ENCODE results near the gene GP2. TPM values are rescaled to one million over a fixed set of nuclear protein-coding genes. Genes with fewer than 3 reads are reported as not detected.

Gene GP2
- polyA plus RNA-seq, 1 of the 3 experiments (the other 2 are of a cell fraction): not detected

DNA sequence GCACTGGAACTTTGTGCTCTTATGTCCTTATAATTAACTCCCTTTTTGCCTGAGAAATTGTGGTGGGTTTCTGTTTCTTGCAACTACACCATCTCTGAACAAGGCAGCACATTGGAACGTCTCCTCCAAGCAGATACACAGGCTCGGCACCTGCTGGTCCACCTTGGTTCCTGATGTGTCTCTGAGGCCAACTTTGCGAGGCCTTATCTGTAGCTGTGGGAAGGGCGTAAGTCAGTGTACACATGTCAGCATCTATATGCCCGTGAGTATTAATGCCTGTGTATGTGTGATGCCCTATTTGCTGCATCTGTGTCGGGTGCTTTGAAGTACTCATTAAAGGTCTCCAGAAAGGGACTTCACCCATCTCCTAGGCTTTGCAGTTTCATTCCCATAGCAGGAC is 17.5 kb downstream of the GP2 start:
- H3K4me1 ChIP-seq (ENCODE audit: control insufficient read depth in 1 of 2, insufficient read depth in 2 of 2, low read depth in 1 of 2, low read length in 1 of 2): no peaks in the 10 kb centered on the region
- no peak overlapping the region for H3K27ac ChIP-seq (ENCODE audit: low read depth in 2 of 2, low read length in 1 of 2)
- H3K4me3 ChIP-seq (ENCODE audit: low read depth in 2 of 2, low read length in 1 of 2): no peak overlapping the region
- H3F3A ChIP-seq (replicated peaks; ENCODE audit: insufficient read depth): no peaks in the 10 kb centered on the region
- no peaks in the 10 kb centered on the region for H3K27me3 ChIP-seq (ENCODE audit: insufficient read depth)
- 27% methylated on average over 6 of the region's 6 CpGs for WGBS (ENCODE audit: low lambda C conversion rate)
- H3K4me2 ChIP-seq: no peak overlapping the region
- POLR2A ChIA-PET: no interaction called here
- CTCF ChIA-PET: interaction anchor here (0.7 to 6.1 kb wide), 3 partner anchors 9 to 409 kb away, joined by 3 to 47 read pairs (median 16); no protein-coding TSS in a partner anchor
- no peaks in the 10 kb centered on the region for H3K36me3 ChIP-seq (replicated peaks in 1 of 2; ENCODE audit: control insufficient read depth in 1 of 2, insufficient read depth in 2 of 2, low read length in 1 of 2)
- H2AFZ ChIP-seq (ENCODE audit: low read depth): no peak overlapping the region
- no peak for DNase-seq
- no peaks in the 10 kb centered on the region for H4K20me1 ChIP-seq (ENCODE audit: insufficient read depth)
- no peaks in the 10 kb centered on the region for H3K9me3 ChIP-seq
- no peak for TF ChIP-seq NRF1 (IDR thresholded peaks at IDR 0.05; ENCODE audit: low read depth, low read length)
- no peak for TF ChIP-seq YY1 (IDR thresholded peaks at IDR 0.05; ENCODE audit: low read depth)
- TF ChIP-seq, protein P1, sequence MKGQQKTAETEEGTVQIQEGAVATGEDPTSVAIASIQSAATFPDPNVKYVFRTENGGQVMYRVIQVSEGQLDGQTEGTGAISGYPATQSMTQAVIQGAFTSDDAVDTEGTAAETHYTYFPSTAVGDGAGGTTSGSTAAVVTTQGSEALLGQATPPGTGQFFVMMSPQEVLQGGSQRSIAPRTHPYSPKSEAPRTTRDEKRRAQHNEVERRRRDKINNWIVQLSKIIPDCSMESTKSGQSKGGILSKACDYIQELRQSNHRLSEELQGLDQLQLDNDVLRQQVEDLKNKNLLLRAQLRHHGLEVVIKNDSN (IDR thresholded peaks at IDR 0.05; ENCODE audit: borderline replicate concordance, low read depth): no peak
- no peak for TF ChIP-seq RFX5 (IDR thresholded peaks at IDR 0.05; ENCODE audit: low read length)
- TF ChIP-seq RAD21 (IDR thresholded peaks at IDR 0.05; ENCODE audit: low read length): no peak
- TF ChIP-seq NFIC (IDR thresholded peaks at IDR 0.05; ENCODE audit: borderline replicate concordance): no peak
- no peak for TF ChIP-seq FOSL2 (IDR thresholded peaks at IDR 0.05; ENCODE audit: borderline replicate concordance, low read depth)
- no peak for TF ChIP-seq SMC3 (IDR thresholded peaks at IDR 0.05; ENCODE audit: low read depth, low read length)
- TF ChIP-seq GABPA (IDR thresholded peaks at IDR 0.05; ENCODE audit: low read depth): no peak
- TF ChIP-seq, protein P2, sequence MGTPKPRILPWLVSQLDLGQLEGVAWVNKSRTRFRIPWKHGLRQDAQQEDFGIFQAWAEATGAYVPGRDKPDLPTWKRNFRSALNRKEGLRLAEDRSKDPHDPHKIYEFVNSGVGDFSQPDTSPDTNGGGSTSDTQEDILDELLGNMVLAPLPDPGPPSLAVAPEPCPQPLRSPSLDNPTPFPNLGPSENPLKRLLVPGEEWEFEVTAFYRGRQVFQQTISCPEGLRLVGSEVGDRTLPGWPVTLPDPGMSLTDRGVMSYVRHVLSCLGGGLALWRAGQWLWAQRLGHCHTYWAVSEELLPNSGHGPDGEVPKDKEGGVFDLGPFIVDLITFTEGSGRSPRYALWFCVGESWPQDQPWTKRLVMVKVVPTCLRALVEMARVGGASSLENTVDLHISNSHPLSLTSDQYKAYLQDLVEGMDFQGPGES (IDR thresholded peaks at IDR 0.05; ENCODE audit: low read depth, low read length): no peak
- TF ChIP-seq RCOR1 (IDR thresholded peaks at IDR 0.05; ENCODE audit: low read length): no peak
- TF ChIP-seq CHD2 (IDR thresholded peaks at IDR 0.05; ENCODE audit: low read length, partially characterized antibody): no peak
- no peak for TF ChIP-seq FOXJ3 (CRISPR knock-in tag; IDR thresholded peaks at IDR 0.05)
- no peak for TF ChIP-seq SIN3A (IDR thresholded peaks at IDR 0.05; ENCODE audit: borderline replicate concordance, low read depth, low read length)
- no peak for TF ChIP-seq TEAD4 (IDR thresholded peaks at IDR 0.05; ENCODE audit: borderline replicate concordance, insufficient read depth)
- TF ChIP-seq, protein P3, sequence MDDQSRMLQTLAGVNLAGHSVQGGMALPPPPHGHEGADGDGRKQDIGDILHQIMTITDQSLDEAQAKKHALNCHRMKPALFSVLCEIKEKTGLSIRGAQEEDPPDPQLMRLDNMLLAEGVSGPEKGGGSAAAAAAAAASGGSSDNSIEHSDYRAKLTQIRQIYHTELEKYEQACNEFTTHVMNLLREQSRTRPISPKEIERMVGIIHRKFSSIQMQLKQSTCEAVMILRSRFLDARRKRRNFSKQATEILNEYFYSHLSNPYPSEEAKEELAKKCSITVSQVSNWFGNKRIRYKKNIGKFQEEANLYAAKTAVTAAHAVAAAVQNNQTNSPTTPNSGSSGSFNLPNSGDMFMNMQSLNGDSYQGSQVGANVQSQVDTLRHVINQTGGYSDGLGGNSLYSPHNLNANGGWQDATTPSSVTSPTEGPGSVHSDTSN (IDR thresholded peaks at IDR 0.05): no peak
- no peak for TF ChIP-seq GATA2 (CRISPR knock-in tag; IDR thresholded peaks at IDR 0.05)
- no peak for TF ChIP-seq TAF1 (IDR thresholded peaks at IDR 0.05; ENCODE audit: borderline replicate concordance, low read depth, low read length)
- TF ChIP-seq, protein P4, sequence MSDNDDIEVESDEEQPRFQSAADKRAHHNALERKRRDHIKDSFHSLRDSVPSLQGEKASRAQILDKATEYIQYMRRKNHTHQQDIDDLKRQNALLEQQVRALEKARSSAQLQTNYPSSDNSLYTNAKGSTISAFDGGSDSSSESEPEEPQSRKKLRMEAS (IDR thresholded peaks at IDR 0.05; ENCODE audit: low read depth): no peak
- TF ChIP-seq JUND (IDR thresholded peaks at IDR 0.05): no peak
- no peak overlapping the region for H3K9ac ChIP-seq
- no peaks in the 10 kb centered on the region for H3K79me2 ChIP-seq (ENCODE audit: insufficient read depth)
- H3K9me2 ChIP-seq: no peaks in the 10 kb centered on the region

Data from SK-N-SH (cell line).